Measurements from ENCODE around the gene NIBAN1. TPM values are rescaled to one million over a fixed set of nuclear protein-coding genes. Genes with fewer than 3 reads are reported as not detected.

The NIBAN1 gene
- total RNA-seq, 1 experiment from 2014 or later, result 5.9 TPM

GRCh38 chr1:184941410-184941733 lies 32.9 kb downstream of the NIBAN1 start:
- no peak overlapping the region for H3K18ac ChIP-seq (ENCODE audit: insufficient read length, low read depth, low read length)
- H3K9me3 ChIP-seq (ENCODE audit: control insufficient read depth, low read depth, low read length), result no peaks in the 10 kb centered on the region
- no peaks in the 10 kb centered on the region for H3K79me2 ChIP-seq (ENCODE audit: insufficient read depth, low read length)
- peaks cover 3% of the 10 kb centered on the region; the same call in 1 of the 2 replicates for H3K4me1 ChIP-seq (ENCODE audit: insufficient read depth, low read length)
- DNase-seq, result no peak
- TF ChIP-seq CTCF (conservative IDR thresholded peaks at IDR 0.05), result no peak
- Mint-ChIP-seq H3K27ac (no peak overlapping the region; a peak in 1 of 7 replicates), H3K9me3 (no peaks in the 10 kb centered on the region), H3K4me3 (no peak overlapping the region), H3K4me1 (peaks cover 25 to 26% of the 10 kb centered on the region in 2 experiments), H3K36me3 (ENCODE audit: insufficient read depth in 1 of 3, low read depth in 3 of 3) (peaks cover 0 to 6% (median 0%) of the 10 kb centered on the region in 3 experiments; a peak in 2 of 7 replicates), H3K27me3 (ENCODE audit: low read depth) (no peaks in the 10 kb centered on the region)
- no peak overlapping the region for H3K14ac ChIP-seq (ENCODE audit: insufficient read depth, low read length)
- H4K8ac ChIP-seq (replicated peaks; ENCODE audit: insufficient read length, low read depth, low read length), result no peak overlapping the region
- no peak overlapping the region for H4K91ac ChIP-seq (ENCODE audit: insufficient read length, low read depth, low read length)
- no peak overlapping the region for H3K23ac ChIP-seq (ENCODE audit: insufficient read length, low read depth, low read length)
- no peak overlapping the region for H2BK5ac ChIP-seq (ENCODE audit: insufficient read length, low read length)
- no peak overlapping the region for H3K4me2 ChIP-seq (ENCODE audit: insufficient read depth, insufficient read length, low read length)
- H3K27me3 ChIP-seq (ENCODE audit: insufficient read depth, low read length), result no peaks in the 10 kb centered on the region
- no peak overlapping the region for H2BK20ac ChIP-seq (ENCODE audit: low read depth, low read length, poor library complexity, severe bottlenecking)
- H3T11ph ChIP-seq (ENCODE audit: low read length), result no peak overlapping the region
- H4K20me1 ChIP-seq (ENCODE audit: control insufficient read depth, insufficient read depth, insufficient read length), result no peaks in the 10 kb centered on the region
- no peak overlapping the region for H4K5ac ChIP-seq (ENCODE audit: insufficient read length, low read depth, low read length)
- no peaks in the 10 kb centered on the region for H3K79me1 ChIP-seq (ENCODE audit: insufficient read depth, low read depth, low read length, poor library complexity, severe bottlenecking)
- no CpG with 5 or more reads among the region's 2 CpGs for WGBS (ENCODE audit: extremely low coverage, insufficient read length, low lambda C conversion rate)
- no peak overlapping the region for H2BK12ac ChIP-seq (ENCODE audit: insufficient read length, low read depth, low read length)
- H2BK120ac ChIP-seq (ENCODE audit: low read depth, low read length, poor library complexity, severe bottlenecking), result no peak overlapping the region
- no peak overlapping the region for H2BK15ac ChIP-seq (ENCODE audit: low read depth, low read length)
- H3K23me2 ChIP-seq (ENCODE audit: insufficient read length, low read depth, low read length, poor library complexity, severe bottlenecking), result no peaks in the 10 kb centered on the region
- no peak overlapping the region for H3K9ac ChIP-seq (ENCODE audit: extremely low read depth, insufficient read length, low read length)
- H2AK5ac ChIP-seq (ENCODE audit: insufficient read length, low read length), result no peak overlapping the region
- H2AFZ ChIP-seq (ENCODE audit: low read length), result no peak overlapping the region
- no peak overlapping the region for H3K4ac ChIP-seq (ENCODE audit: low read depth, low read length)
- no peak overlapping the region for H3K56ac ChIP-seq (ENCODE audit: insufficient read length, low read depth, low read length)
- no peak overlapping the region for H3K27ac ChIP-seq (ENCODE audit: insufficient read length, low read depth, low read length)

Data from H9 (cell line).